ENCODE results near the gene RCBTB1.
"Not testable (repeated sequence)": the region's sequence is repeated elsewhere in the genome, so short reads cannot be mapped to it uniquely, and the experiment has no call there.

Gene RCBTB1

GRCh38 chr13:49585220-49586157 is at the start of gene RCBTB1:
TSS of gene RCBTB1 (minus strand) at chr13:49585558. CDS start at chr13:49567279, 18,279 bp downstream.
- peak; percentile 26 to 44 for DNase-seq (ENCODE audit: low read depth in 2 of 2)

- no peak for DNase-seq (ENCODE audit: low read depth in 2 of 2)
Measured at GRCh38 chr13:49633710-49634109, 48.4 kb upstream of the RCBTB1 start.

- DNase-seq (ENCODE audit: low read depth in 2 of 2) = no peak
Measured at GRCh38 chr13:49632156-49632555, 46.8 kb upstream of the RCBTB1 start.

GRCh38 chr13:49630580-49630979 is 45.2 kb upstream of the RCBTB1 start:
- no peak for DNase-seq (ENCODE audit: low read depth in 2 of 2)

- DNase-seq (ENCODE audit: low read depth in 2 of 2) = no peak
Measured at GRCh38 chr13:49629947-49630346, 44.6 kb upstream of the RCBTB1 start.

GRCh38 chr13:49629196-49629938 is 44.0 kb upstream of the RCBTB1 start:
- no peak for DNase-seq (ENCODE audit: low read depth in 2 of 2)

GRCh38 chr13:49627831-49628652 is 42.7 kb upstream of the RCBTB1 start, which contains the start of gene ARL11:
TSS of gene ARL11 (plus strand) at chr13:49628507. CDS start at chr13:49630448, 1,941 bp downstream.
- peak in 1 of 2 donors; percentile 12 for DNase-seq (ENCODE audit: low read depth in 2 of 2)

GRCh38 chr13:49625392-49626079 is 40.2 kb upstream of the RCBTB1 start:
- DNase-seq (ENCODE audit: low read depth in 2 of 2) = no peak

- DNase-seq (ENCODE audit: low read depth in 2 of 2) = no peak
Measured at GRCh38 chr13:49624229-49624628, 38.9 kb upstream of the RCBTB1 start.

- no peak for DNase-seq (ENCODE audit: low read depth in 2 of 2)
Measured at GRCh38 chr13:49622174-49622946, 37.0 kb upstream of the RCBTB1 start.

GRCh38 chr13:49620170-49620621 is 34.8 kb upstream of the RCBTB1 start:
- DNase-seq (ENCODE audit: low read depth in 2 of 2) = no peak

GRCh38 chr13:49616676-49617065 is 31.3 kb upstream of the RCBTB1 start:
- DNase-seq (ENCODE audit: low read depth in 2 of 2) = no peak

- DNase-seq (ENCODE audit: low read depth in 2 of 2) = no peak
Measured at GRCh38 chr13:49615836-49616675, 30.7 kb upstream of the RCBTB1 start.

GRCh38 chr13:49612042-49612441 is 26.7 kb upstream of the RCBTB1 start:
- not testable (repeated sequence) for DNase-seq (ENCODE audit: low read depth in 2 of 2)

GRCh38 chr13:49610176-49610575 is 24.8 kb upstream of the RCBTB1 start:
- no peak for DNase-seq (ENCODE audit: low read depth in 2 of 2)

GRCh38 chr13:49608651-49609331 is 23.4 kb upstream of the RCBTB1 start:
- DNase-seq (ENCODE audit: low read depth in 2 of 2) = no peak

GRCh38 chr13:49607761-49608160 is 22.4 kb upstream of the RCBTB1 start:
- no peak for DNase-seq (ENCODE audit: low read depth in 2 of 2)

GRCh38 chr13:49606747-49607648 is 21.6 kb upstream of the RCBTB1 start:
- DNase-seq (ENCODE audit: low read depth in 2 of 2) = peak; percentile 50 to 70

All from stimulated activated CD8-positive, alpha-beta memory T cell treated with anti-CD3 and anti-CD28 coated beads, Interleukin-7, amount 100 ng/mL, for 1 hour (primary cell).